ENCODE measurements around the gene CXCL10.
"Not testable (repeated sequence)": the region's sequence is repeated elsewhere in the genome, so short reads cannot be mapped to it uniquely, and the experiment has no call there.

CXCL10 gene

GRCh38 chr4:76029300-76029699, 6.0 kb upstream of the CXCL10 start:
- in situ Hi-C loops (cut with MboI; ENCODE audit: low sequenced_read_pairs), result no loop called here

GRCh38 chr4:76028350-76028765, 5.1 kb upstream of the CXCL10 start:
- in situ Hi-C loops (cut with MboI; ENCODE audit: low sequenced_read_pairs), result no loop called here

DNA sequence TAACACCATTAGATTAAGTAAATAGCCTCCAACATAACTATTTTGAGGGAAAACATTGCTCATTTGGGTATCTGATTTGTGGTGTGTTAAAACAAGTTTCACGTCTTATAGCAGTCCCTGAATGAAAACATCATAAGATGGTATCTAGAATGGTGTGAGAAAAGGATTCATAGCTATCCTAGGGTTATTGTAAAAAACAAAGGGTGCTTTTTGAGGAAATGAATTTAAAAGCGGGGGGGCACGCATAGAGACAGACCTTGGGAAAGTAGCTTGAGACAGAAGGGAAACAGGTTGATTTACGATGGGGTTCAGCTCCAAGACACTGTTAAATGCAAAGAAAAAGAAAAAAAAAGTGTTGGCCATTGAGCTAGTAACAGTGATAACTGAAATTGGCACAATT, 768 bp upstream of the CXCL10 start:
- in situ Hi-C loops (cut with MboI; ENCODE audit: low sequenced_read_pairs), result no loop called here

GRCh38 chr4:76022677-76023076, 620 bp downstream of the CXCL10 start:
- in situ Hi-C loops (cut with MboI; ENCODE audit: low sequenced_read_pairs), result no loop called here

GRCh38 chr4:76022031-76022430, 1.3 kb downstream of the CXCL10 start:
- in situ Hi-C loops (cut with MboI; ENCODE audit: low sequenced_read_pairs), result no loop called here

DNA sequence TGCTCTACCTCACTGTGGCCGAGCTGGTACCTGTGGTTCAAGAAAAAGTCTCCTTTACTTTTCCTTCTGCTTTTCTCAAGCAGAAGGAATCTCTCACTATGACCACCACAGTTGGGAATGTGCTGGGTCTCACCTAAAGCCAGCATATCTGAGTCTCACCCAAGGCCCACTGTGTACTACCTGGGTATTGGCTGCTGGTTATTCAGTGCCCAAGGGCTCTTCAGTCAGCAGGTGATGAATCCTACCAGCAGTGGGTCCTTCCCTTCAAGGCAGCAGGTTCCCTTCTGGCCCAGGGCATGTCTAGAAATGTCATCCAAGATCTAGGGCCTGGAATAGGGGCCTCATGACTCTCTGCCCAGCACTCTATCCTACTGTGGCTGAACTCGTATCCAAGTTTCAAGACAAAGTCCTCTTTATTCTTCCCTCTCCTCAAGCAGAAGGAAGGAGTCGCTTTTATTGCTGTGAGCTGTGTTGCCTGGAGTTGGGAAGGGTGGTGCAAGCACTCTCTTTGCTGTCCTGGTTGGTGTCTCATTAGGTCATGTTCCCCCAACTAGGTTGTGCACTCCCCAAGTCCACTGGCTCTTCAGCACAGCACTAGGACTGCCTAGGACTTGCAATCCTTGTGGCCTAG, 6.1 kb downstream of the CXCL10 start:
- in situ Hi-C loops (cut with MboI; ENCODE audit: low sequenced_read_pairs), result no loop called here

DNA sequence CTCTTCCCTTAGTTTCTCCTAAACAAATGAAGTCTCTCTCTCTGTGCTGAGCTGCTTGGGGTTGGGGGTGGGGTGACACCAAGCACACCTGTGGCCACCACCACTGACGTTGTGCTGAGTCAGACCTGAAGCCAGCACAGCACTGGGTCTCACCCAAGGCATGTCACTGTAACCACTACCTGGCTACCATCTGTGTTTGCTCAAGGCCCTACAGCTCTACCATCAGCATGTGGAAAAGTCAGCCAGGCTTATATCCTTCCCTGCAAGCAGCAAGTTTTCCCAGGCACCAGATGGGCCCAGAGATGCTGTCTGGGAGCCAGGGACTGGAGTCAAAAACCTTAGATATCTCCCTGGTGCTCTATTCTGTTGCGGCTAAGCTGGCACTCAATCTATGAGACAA, 6.9 kb downstream of the CXCL10 start:
- in situ Hi-C loops (cut with MboI; ENCODE audit: low sequenced_read_pairs), result no loop called here

DNA sequence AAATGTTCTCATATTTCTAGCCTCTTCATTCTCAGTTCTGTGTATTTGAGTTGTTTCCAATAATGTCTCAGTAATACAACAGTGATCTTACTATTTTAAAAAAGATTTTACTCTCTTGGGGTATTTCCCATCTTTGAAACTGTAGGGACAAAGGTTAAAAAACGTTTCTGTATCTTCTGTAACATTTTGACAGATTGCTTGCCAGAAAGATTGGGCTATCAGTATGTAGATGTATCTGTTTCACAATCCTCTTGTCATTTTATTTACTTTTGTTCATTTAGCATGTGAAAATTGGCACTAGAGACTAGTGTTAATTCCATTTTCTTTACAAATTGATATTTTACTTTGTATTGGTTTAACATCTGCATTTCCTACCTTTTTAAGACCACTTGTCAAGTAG, 9.8 kb downstream of the CXCL10 start:
- in situ Hi-C loops (cut with MboI; ENCODE audit: low sequenced_read_pairs), result no loop called here

DNA sequence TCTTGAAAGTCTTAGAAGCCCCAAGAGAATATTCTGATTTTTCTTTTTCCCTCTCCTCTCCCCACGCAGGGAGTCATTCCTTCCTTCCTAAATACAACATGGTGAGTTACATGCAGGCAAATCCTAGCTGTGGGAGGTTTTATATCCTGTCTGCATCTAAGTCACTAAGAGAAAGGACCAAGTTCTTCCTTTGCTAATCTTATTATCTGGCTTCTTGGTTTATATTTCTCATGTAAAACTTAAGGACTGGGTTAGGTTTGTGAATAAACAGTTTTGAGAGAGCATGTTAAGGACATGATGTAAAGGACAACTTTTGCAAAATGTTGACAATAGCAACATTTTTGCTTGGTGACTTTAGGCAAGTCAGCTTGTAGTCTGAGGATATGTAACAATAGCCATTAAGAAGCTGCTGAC, 10.9 kb downstream of the CXCL10 start:
- in situ Hi-C loops (cut with MboI; ENCODE audit: low sequenced_read_pairs), result no loop called here

GRCh38 chr4:76011700-76012387, 11.5 kb downstream of the CXCL10 start:
- in situ Hi-C loops (cut with MboI; ENCODE audit: low sequenced_read_pairs), result no loop called here

- in situ Hi-C loops (cut with MboI; ENCODE audit: low sequenced_read_pairs), result no loop called here
Observed at GRCh38 chr4:76011018-76011670, 12.2 kb downstream of the CXCL10 start.

DNA sequence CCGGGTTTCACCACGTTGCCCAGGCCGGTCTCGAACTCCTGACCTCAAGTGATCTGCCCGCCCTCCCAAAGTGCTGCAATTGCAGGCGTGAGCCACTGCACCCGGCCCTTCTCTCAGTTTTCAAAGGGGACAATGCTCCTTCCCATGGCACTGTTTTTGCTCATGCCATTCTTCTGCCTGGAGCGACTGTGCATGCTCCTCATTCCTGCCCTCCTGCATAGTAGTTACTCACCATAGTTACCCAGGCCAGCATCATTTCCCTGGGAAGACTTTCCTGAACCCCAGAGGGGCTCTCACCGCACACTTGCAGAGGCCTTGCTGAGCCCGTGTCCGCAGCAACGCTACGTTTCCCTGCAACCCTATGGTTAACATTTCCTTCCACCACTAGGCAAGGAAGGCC, 12.7 kb downstream of the CXCL10 start:
- in situ Hi-C loops (cut with MboI; ENCODE audit: low sequenced_read_pairs), result no loop called here

DNA sequence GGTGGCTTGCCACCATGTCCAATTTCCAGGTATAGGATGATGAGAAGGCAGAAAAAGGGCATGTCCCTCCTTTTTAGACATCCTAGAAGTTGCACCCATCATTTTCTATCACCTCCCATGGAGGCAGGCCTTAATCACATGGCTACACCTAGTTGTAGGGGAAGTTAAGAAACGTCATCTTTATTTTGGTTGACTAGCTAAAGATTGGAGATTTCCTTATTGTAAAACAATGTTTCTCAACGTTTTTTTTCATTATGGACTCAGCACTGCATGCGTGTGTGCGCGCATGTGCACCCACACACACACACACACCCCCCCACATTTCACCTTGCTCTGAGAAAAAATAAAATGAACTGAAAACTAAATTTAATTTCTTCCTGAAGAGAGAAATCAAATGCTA, 14.0 kb downstream of the CXCL10 start:
- in situ Hi-C loops (cut with MboI; ENCODE audit: low sequenced_read_pairs), result no loop called here

- in situ Hi-C loops (cut with MboI; ENCODE audit: low sequenced_read_pairs), result no loop called here
Observed at GRCh38 chr4:76007089-76007862, 16.0 kb downstream of the CXCL10 start, which contains the start of gene CXCL9. TSS of gene CXCL9 (minus strand) at chr4:76007509. CDS start at chr4:76007449, 60 bp downstream.

DNA sequence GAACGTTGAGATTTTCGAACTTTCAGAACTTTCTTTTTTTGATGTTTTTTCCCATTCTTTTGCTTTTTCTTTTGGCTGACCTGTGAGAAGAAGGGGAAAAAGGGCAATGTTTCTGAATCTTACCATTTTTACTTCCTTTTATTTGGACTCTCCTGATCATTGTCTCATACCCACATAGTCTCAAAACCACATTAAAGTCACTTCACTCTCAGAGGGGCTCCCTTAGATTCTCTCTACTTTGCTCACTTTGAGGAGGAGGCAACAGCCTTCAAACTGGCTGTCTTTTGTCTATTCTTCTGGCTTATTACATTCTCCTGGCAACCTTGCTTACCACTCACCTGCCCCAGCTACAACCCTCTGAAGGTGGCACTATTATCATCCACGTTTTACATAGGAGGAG, 19.7 kb downstream of the CXCL10 start:
- in situ Hi-C loops (cut with MboI; ENCODE audit: low sequenced_read_pairs), result no loop called here

- in situ Hi-C loops (cut with MboI; ENCODE audit: low sequenced_read_pairs), result no loop called here
Observed at GRCh38 chr4:76003035-76003434, 20.3 kb downstream of the CXCL10 start.

DNA sequence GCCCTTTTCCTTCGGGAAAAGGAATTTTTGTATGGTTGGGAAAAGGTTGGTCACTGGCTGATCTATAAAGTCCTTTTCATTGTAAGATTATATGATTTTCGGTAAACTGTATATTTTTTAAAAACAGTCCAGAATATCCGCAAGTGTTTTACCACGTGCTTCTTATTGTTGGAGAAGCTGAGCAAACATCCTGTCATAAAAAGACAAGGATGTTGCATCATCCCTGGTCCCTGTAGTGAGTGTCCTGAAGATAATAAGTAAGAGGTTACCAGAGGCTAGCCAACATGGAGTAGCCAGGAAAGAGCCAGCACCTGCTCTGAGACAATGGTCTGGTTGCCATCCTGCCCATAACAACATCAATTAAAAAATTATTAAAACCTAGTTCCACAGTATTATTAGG, 21.1 kb downstream of the CXCL10 start:
- in situ Hi-C loops (cut with MboI; ENCODE audit: low sequenced_read_pairs), result no loop called here

GRCh38 chr4:76001700-76002099, 21.6 kb downstream of the CXCL10 start:
- in situ Hi-C loops (cut with MboI; ENCODE audit: low sequenced_read_pairs), result no loop called here

GRCh38 chr4:76000279-76000678, 23.0 kb downstream of the CXCL10 start:
- in situ Hi-C loops (cut with MboI; ENCODE audit: low sequenced_read_pairs), result no loop called here

DNA sequence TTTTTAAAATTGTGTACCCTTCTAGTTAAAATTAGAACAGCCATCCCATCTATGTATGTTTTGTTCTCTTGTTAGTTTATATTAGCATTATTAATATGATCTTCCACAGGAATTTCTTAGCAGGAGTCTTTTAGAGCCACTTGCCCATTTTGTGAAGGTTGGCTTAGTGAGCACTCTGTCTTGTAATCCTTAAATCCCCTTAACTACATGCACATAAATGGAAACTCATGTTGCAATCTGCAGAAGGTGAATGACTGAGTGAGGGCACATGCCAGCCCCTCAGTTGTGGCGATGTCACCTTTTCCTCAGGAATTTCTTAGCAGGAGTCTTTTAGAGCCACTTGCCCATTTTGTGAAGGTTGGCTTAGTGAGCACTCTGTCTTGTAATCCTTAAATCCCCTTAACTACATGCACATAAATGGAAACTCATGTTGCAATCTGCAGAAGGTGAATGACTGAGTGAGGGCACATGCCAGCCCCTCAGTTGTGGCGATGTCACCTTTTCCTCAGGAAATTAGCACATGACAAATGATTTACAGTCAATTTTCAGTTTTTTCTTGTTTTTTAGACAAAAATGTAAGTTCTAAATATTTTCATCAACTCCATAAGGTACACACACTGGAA, 24.7 kb downstream of the CXCL10 start:
- in situ Hi-C loops (cut with MboI; ENCODE audit: low sequenced_read_pairs), result not testable (repeated sequence)

- in situ Hi-C loops (cut with MboI; ENCODE audit: low sequenced_read_pairs), result no loop called here
Observed at GRCh38 chr4:75997946-75998345, 25.4 kb downstream of the CXCL10 start.

Measured in HL-60/S4 treated with phorbol 12-myristate 13-acetate at 8.2 ng/mL for 4 days and 3 days (cell line).